ENCODE results near the gene CCL16.
"Not testable (repeated sequence)": the region's sequence is repeated elsewhere in the genome, so short reads cannot be mapped to it uniquely, and the experiment has no call there.

CCL16 gene

DNA sequence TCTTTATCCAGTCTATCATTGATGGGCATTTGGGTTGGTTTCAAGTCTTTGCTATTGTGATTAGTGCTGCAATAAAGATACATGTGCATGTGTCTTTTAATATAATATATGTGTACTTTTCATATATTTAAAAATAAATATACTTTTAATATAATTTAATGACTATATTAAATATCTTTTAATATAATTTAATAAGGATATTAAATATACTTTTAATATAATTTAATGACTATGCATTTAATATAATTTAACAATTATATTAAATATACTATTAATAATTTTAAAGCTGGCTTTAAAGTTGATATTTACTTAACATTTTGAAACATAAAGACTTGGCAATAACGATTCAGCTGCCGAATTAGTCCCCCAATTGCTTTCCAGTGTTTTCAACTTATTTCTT, 35.3 kb upstream of the CCL16 start:
- no peak overlapping the region for H3K4me3 ChIP-seq (ENCODE audit: low read depth, low read length)
- no peaks in the 10 kb centered on the region for H3K36me3 ChIP-seq
- no peak overlapping the region for H3K27ac ChIP-seq
- no peaks in the 10 kb centered on the region for H3K27me3 ChIP-seq (ENCODE audit: insufficient read depth, low read depth, severe bottlenecking)
- DNase-seq, result no peak
- peaks cover 9% of the 10 kb centered on the region for H3K9me3 ChIP-seq (ENCODE audit: severe bottlenecking)
- TF ChIP-seq, protein P1, sequence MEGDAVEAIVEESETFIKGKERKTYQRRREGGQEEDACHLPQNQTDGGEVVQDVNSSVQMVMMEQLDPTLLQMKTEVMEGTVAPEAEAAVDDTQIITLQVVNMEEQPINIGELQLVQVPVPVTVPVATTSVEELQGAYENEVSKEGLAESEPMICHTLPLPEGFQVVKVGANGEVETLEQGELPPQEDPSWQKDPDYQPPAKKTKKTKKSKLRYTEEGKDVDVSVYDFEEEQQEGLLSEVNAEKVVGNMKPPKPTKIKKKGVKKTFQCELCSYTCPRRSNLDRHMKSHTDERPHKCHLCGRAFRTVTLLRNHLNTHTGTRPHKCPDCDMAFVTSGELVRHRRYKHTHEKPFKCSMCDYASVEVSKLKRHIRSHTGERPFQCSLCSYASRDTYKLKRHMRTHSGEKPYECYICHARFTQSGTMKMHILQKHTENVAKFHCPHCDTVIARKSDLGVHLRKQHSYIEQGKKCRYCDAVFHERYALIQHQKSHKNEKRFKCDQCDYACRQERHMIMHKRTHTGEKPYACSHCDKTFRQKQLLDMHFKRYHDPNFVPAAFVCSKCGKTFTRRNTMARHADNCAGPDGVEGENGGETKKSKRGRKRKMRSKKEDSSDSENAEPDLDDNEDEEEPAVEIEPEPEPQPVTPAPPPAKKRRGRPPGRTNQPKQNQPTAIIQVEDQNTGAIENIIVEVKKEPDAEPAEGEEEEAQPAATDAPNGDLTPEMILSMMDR (IDR thresholded peaks at IDR 0.05; ENCODE audit: low read depth, low read length), result no peak

- not testable (repeated sequence) for H3K27ac ChIP-seq; H3K9me3 ChIP-seq (ENCODE audit: severe bottlenecking); H3K4me3 ChIP-seq (ENCODE audit: low read depth, low read length); H3K36me3 ChIP-seq; DNase-seq; H3K27me3 ChIP-seq (ENCODE audit: insufficient read depth, low read depth, severe bottlenecking)
Observed at GRCh38 chr17:36015895-36016294, 34.6 kb upstream of the CCL16 start.

- Histone ChIP-seq H3K4me3 (ENCODE audit: low read depth, low read length) (no peak overlapping the region), H3K9me3 (ENCODE audit: severe bottlenecking) (peaks cover 10% of the 10 kb centered on the region), H3K36me3 (no peaks in the 10 kb centered on the region), H3K27ac (no peak overlapping the region), H3K27me3 (ENCODE audit: insufficient read depth, low read depth, severe bottlenecking) (no peaks in the 10 kb centered on the region)
- DNase-seq, result no peak
- TF ChIP-seq, protein P1 (IDR thresholded peaks at IDR 0.05; ENCODE audit: low read depth, low read length), result no peak
Observed at GRCh38 chr17:36014946-36015345, 33.6 kb upstream of the CCL16 start.

GRCh38 chr17:36011201-36011600, 29.9 kb upstream of the CCL16 start:
- no peaks in the 10 kb centered on the region for H3K36me3 ChIP-seq
- H3K4me3 ChIP-seq (ENCODE audit: low read depth, low read length), result no peak overlapping the region
- no peak overlapping the region for H3K27ac ChIP-seq
- TF ChIP-seq, protein P1 (IDR thresholded peaks at IDR 0.05; ENCODE audit: low read depth, low read length), result no peak
- DNase-seq, result no peak
- H3K27me3 ChIP-seq (ENCODE audit: insufficient read depth, low read depth, severe bottlenecking), result no peaks in the 10 kb centered on the region
- peaks cover 15% of the 10 kb centered on the region for H3K9me3 ChIP-seq (ENCODE audit: severe bottlenecking)

GRCh38 chr17:36008998-36009665, 27.8 kb upstream of the CCL16 start:
- Histone ChIP-seq H3K9me3 (ENCODE audit: severe bottlenecking) (peaks cover 15% of the 10 kb centered on the region), H3K27me3 (ENCODE audit: insufficient read depth, low read depth, severe bottlenecking) (no peaks in the 10 kb centered on the region), H3K27ac (no peak overlapping the region), H3K36me3 (no peaks in the 10 kb centered on the region), H3K4me3 (ENCODE audit: low read depth, low read length) (no peak overlapping the region)
- TF ChIP-seq, protein P1 (IDR thresholded peaks at IDR 0.05; ENCODE audit: low read depth, low read length), result peak; percentile 20; the same call in 1 of the 2 replicates
- no peak for DNase-seq

- TF ChIP-seq, protein P1 (IDR thresholded peaks at IDR 0.05; ENCODE audit: low read depth, low read length), result no peak
- Histone ChIP-seq H3K27me3 (ENCODE audit: insufficient read depth, low read depth, severe bottlenecking) (no peaks in the 10 kb centered on the region), H3K4me3 (ENCODE audit: low read depth, low read length) (no peak overlapping the region), H3K9me3 (ENCODE audit: severe bottlenecking) (peaks cover 2% of the 10 kb centered on the region), H3K27ac (no peak overlapping the region), H3K36me3 (no peaks in the 10 kb centered on the region)
- no peak for DNase-seq
Observed at GRCh38 chr17:36004594-36005108, 23.4 kb upstream of the CCL16 start.
